H1 (cell line): Measurements from ENCODE around the gene TNFSF18. TPM values are rescaled to one million over a fixed set of nuclear protein-coding genes. Genes with fewer than 3 reads are reported as not detected.

Experiments used
- CTCF ChIA-PET: fragments of 300-600 bp; sonication (Branson Sonifier 250); formaldehyde crosslinking; loops from one replicate; lab custom pipeline; 2021; ENCODE audit not compliant: partially characterized antibody; lab: Charles Lee
- POLR2A ChIA-PET: fragments of 300-600 bp; sonication (Branson Sonifier 250); formaldehyde crosslinking; loops from one replicate; lab custom pipeline; 2021; ENCODE audit warnings: inconsistent platforms; ENCODE audit not compliant: partially characterized antibody; lab: Charles Lee
- DNase-seq, 2 experiments: peaks; one replicate each; pipeline versions ENCODE4 v3.0.0 to v3.0.0-alpha.2; 2010 to 2022; ENCODE audit warnings: low spot score in 2 of 2, low read depth in 1 of 2, mixed read lengths in 1 of 2
- FAIRE-seq: peaks from 2 replicates; lab custom pipeline; 2011; peaks lifted over from hg19 to GRCh38; lab: Jason Lieb, UNC
- H2AFZ ChIP-seq: 2 replicates; pipeline ENCODE4 v1.8.1; 2012; ENCODE audit warnings: low read length, inconsistent platforms
- H2AK5ac ChIP-seq: 2 replicates; pipeline ENCODE4 v1.6.1; 2013; ENCODE audit warnings: low read depth, low read length
- H2BK120ac ChIP-seq: replicated peaks from 2 replicates; pipeline ENCODE3; 2013; ENCODE audit warnings: low read depth, low read length, inconsistent platforms
- H2BK12ac ChIP-seq: 2 replicates; pipeline ENCODE4 v1.6.1; 2013; ENCODE audit warnings: low read depth, low read length
- H2BK15ac ChIP-seq: 2 replicates; pipeline ENCODE4 v1.6.1; 2013; ENCODE audit warnings: low read length
- H2BK20ac ChIP-seq: 2 replicates; pipeline ENCODE4 v1.6.1; 2013; ENCODE audit warnings: low read length
- H2BK5ac ChIP-seq: 2 replicates; pipeline ENCODE4 v1.6.1; 2013; ENCODE audit warnings: low read depth, low read length
- H3K14ac ChIP-seq: 2 replicates; pipeline ENCODE4 v1.6.1; 2013; ENCODE audit warnings: inconsistent platforms; ENCODE audit not compliant: insufficient read length
- H3K18ac ChIP-seq: 2 replicates; pipeline ENCODE4 v1.6.1; 2013; ENCODE audit warnings: low read length; ENCODE audit errors: extremely low read depth
- H3K23ac ChIP-seq: 2 replicates; pipeline ENCODE4 v1.6.1; 2013; ENCODE audit warnings: inconsistent platforms; ENCODE audit not compliant: insufficient read length
- H3K23me2 ChIP-seq: 2 replicates; pipeline ENCODE4 v1.6.1; 2013; ENCODE audit warnings: low read depth, low read length
- H3K27ac ChIP-seq: 2 replicates; pipeline ENCODE4 v1.6.1; 2011; ENCODE audit warnings: low read depth, low read length, inconsistent platforms
- H3K27me3 ChIP-seq, 4 experiments: replicated peaks in 1 of 4; 1 replicate in 1 of 4; 2 replicates in 3 of 4; pipeline versions ENCODE4 v1.6.1 to v1.8.1; 2011 to 2013; ENCODE audit warnings: low read length in 3 of 4, mild to moderate bottlenecking in 3 of 4, inconsistent platforms in 2 of 4, mixed read lengths in 2 of 4, moderate library complexity in 1 of 4; ENCODE audit not compliant: control insufficient read depth in 3 of 4, insufficient read depth in 3 of 4; ENCODE audit errors: extremely low read depth in 1 of 4
- H3K36me3 ChIP-seq, 4 experiments: 2 replicates each; pipeline versions ENCODE4 v1.6.1 to v1.8.1; 2011 to 2013; ENCODE audit warnings: mild to moderate bottlenecking in 4 of 4, low read length in 3 of 4, moderate library complexity in 2 of 4, control low read depth in 1 of 4, inconsistent platforms in 1 of 4; ENCODE audit not compliant: insufficient read depth in 4 of 4, control insufficient read depth in 2 of 4
- H3K4ac ChIP-seq: replicated peaks from 2 replicates; pipeline ENCODE3; 2013; ENCODE audit warnings: low read length, low read depth, mixed read lengths, inconsistent platforms; ENCODE audit not compliant: insufficient read length
- H3K4me1 ChIP-seq, 4 experiments: replicated peaks in 1 of 4; 1 replicate in 1 of 4; 2 replicates in 3 of 4; pipeline versions ENCODE4 v1.6.1 to v1.8.1; 2011 to 2013; ENCODE audit warnings: low read length in 3 of 4, inconsistent platforms in 2 of 4, mixed read lengths in 1 of 4; ENCODE audit not compliant: insufficient read depth in 4 of 4, control insufficient read depth in 3 of 4
- H3K4me2 ChIP-seq, 2 experiments: 2 replicates each; pipeline versions ENCODE4 v1.6.1 to v1.8.1; 2011 to 2013; ENCODE audit warnings: low read depth in 2 of 2, low read length in 2 of 2, control low read depth in 1 of 2, inconsistent platforms in 1 of 2, mild to moderate bottlenecking in 1 of 2; ENCODE audit not compliant: insufficient read depth in 1 of 2
- H3K4me3 ChIP-seq, 4 experiments: fragments of 200-600, 300-600 bp in 1 of 4; sonication (generic), shearing (Covaris generic), sonication (Bioruptor Twin) in 1 of 4; 2 replicates each; pipeline versions ENCODE4 v1.5.1 to v1.8.1; 2011 to 2016; ENCODE audit warnings: low read length in 4 of 4, low read depth in 3 of 4, control low read depth in 2 of 4, inconsistent platforms in 2 of 4, mild to moderate bottlenecking in 2 of 4, mixed read lengths in 1 of 4, moderate library complexity in 1 of 4; ENCODE audit not compliant: insufficient read depth in 2 of 4; ENCODE audit errors: extremely low read depth in 1 of 4
- H3K56ac ChIP-seq: replicated peaks from 2 replicates; pipeline ENCODE3; 2013; ENCODE audit warnings: low read depth, mild to moderate bottlenecking, mixed read lengths, low read length, inconsistent platforms; ENCODE audit not compliant: insufficient read length
- H3K79me1 ChIP-seq: 2 replicates; pipeline ENCODE4 v1.6.1; 2013; ENCODE audit warnings: low read depth, low read length, control low read depth
- H3K79me2 ChIP-seq, 2 experiments: 2 replicates each; pipeline versions ENCODE4 v1.6.1 to v1.8.1; 2012 to 2013; ENCODE audit warnings: low read length in 2 of 2, mild to moderate bottlenecking in 2 of 2, inconsistent platforms in 1 of 2; ENCODE audit not compliant: insufficient read depth in 2 of 2, control insufficient read depth in 1 of 2
- H3K9ac ChIP-seq, 4 experiments: replicated peaks in 1 of 4; 1 replicate in 1 of 4; 2 replicates in 3 of 4; pipeline versions ENCODE4 v1.6.1 to v1.8.1; 2011 to 2013; ENCODE audit warnings: low read depth in 3 of 4, low read length in 3 of 4, control low read depth in 2 of 4, mild to moderate bottlenecking in 2 of 4, moderate library complexity in 2 of 4, inconsistent platforms in 1 of 4; ENCODE audit errors: extremely low read depth in 1 of 4
- H3K9me3 ChIP-seq, 2 experiments: 2 replicates each; pipeline versions ENCODE4 v1.6.1 to v1.8.1; 2012 to 2013; ENCODE audit warnings: mild to moderate bottlenecking in 2 of 2, moderate library complexity in 2 of 2, control low read depth in 1 of 2, inconsistent platforms in 1 of 2, low read depth in 1 of 2, low read length in 1 of 2, mixed read lengths in 1 of 2; ENCODE audit not compliant: insufficient read depth in 2 of 2
- H4K20me1 ChIP-seq, 2 experiments: replicated peaks in 1 of 2; 2 replicates each; pipeline versions ENCODE3 to v1.8.1; 2011 to 2013; ENCODE audit warnings: inconsistent platforms in 2 of 2, low read length in 2 of 2, mild to moderate bottlenecking in 1 of 2; ENCODE audit not compliant: insufficient read depth in 2 of 2, control insufficient read depth in 1 of 2
- H4K5ac ChIP-seq: 2 replicates; pipeline ENCODE4 v1.6.1; 2013; ENCODE audit warnings: low read length, low read depth, mixed read lengths, inconsistent platforms; ENCODE audit not compliant: insufficient read length
- H4K8ac ChIP-seq: 2 replicates; pipeline ENCODE4 v1.8.0; 2013; ENCODE audit warnings: mild to moderate bottlenecking, moderate library complexity, low read length, inconsistent platforms; ENCODE audit not compliant: insufficient read depth; ENCODE audit errors: extremely low read depth
- H4K91ac ChIP-seq: replicated peaks from 2 replicates; pipeline ENCODE3; 2013; ENCODE audit warnings: low read length, mixed read lengths, inconsistent platforms; ENCODE audit not compliant: insufficient read length
- ATF2 ChIP-seq: IDR thresholded peaks from 2 replicates; pipeline ENCODE4 v1.6.1; 2012; ENCODE audit warnings: low read length, inconsistent platforms
- E2F6 ChIP-seq: IDR thresholded peaks from 2 replicates; pipeline ENCODE4 v1.6.1; 2012; ENCODE audit warnings: inconsistent platforms
- EP300 ChIP-seq, 2 experiments: IDR thresholded peaks; 1 replicate in 1 of 2; 2 replicates in 1 of 2; pipeline ENCODE4 v1.6.1; 2011 to 2012; ENCODE audit warnings: low read depth in 2 of 2, low read length in 2 of 2, mild to moderate bottlenecking in 2 of 2, borderline replicate concordance in 1 of 2, inconsistent platforms in 1 of 2, moderate library complexity in 1 of 2
- EZH2 ChIP-seq: fragments of 200-600 bp; sonication (generic); IDR thresholded peaks from 2 replicates; pipeline ENCODE4 v1.7.1; 2012; ENCODE audit warnings: low read depth, mild to moderate bottlenecking, moderate library complexity, low read length, inconsistent platforms; ENCODE audit not compliant: severe bottlenecking
- MAX ChIP-seq: IDR thresholded peaks from 2 replicates; pipeline ENCODE4 v1.6.1; 2012; ENCODE audit warnings: inconsistent platforms
- NANOG ChIP-seq: IDR thresholded peaks from 2 replicates; pipeline ENCODE4 v1.6.1; 2011; ENCODE audit warnings: low read length, low read depth, mild to moderate bottlenecking, inconsistent platforms; ENCODE audit not compliant: insufficient read depth, poor library complexity, severe bottlenecking
- RAD21 ChIP-seq, 2 experiments: IDR thresholded peaks in 1 of 2; conservative IDR thresholded peaks in 1 of 2; 2 replicates each; pipeline ENCODE4 v1.6.1; 2011; ENCODE audit warnings: low read depth in 2 of 2, low read length in 2 of 2, improper control_type of control experiment in 1 of 2, inconsistent platforms in 1 of 2, mild to moderate bottlenecking in 1 of 2, moderate library complexity in 1 of 2
- TAF1 ChIP-seq: IDR thresholded peaks from 2 replicates; pipeline ENCODE4 v1.6.1; 2011; ENCODE audit warnings: mild to moderate bottlenecking, low read depth, low read length
- TEAD4 ChIP-seq: IDR thresholded peaks from 2 replicates; pipeline ENCODE4 v1.6.1; 2012; ENCODE audit warnings: low read depth, low read length, inconsistent platforms, mixed read lengths
- WGBS, 2 experiments: shearing (Covaris generic) in 1 of 2; methylation state at CpG; one replicate each; pipeline versions ENCODE4 v1.1.6 to v1.1.7; 2013 to 2015; ENCODE audit warnings: low lambda C conversion rate in 2 of 2, mixed read lengths in 2 of 2, inconsistent platforms in 1 of 2, low coverage in 1 of 2, missing lambda C conversion rate in 1 of 2; ENCODE audit not compliant: insufficient replicate concordance in 2 of 2, insufficient coverage in 1 of 2, insufficient read length in 1 of 2; ENCODE audit errors: extremely low coverage in 1 of 2, missing lambda C conversion rate in 1 of 2; 5-methylcytosine and 5-hydroxymethylcytosine counted together
- polyA plus RNA-seq, 7 experiments: library from polyadenylated mRNA; depleted of rRNA in 3 of 7; stranded (reverse) in 5 of 7; unstranded in 2 of 7; fragments of >200 nt in 5 of 7; fragments of 200-250 nt in 2 of 7; gene quantifications; 1 replicate in 5 of 7; 2 replicates in 1 of 7; 4 replicates in 1 of 7; pipeline versions ENCODE4 v1.2.1 to v1.2.3, GENCODE V29; 2011 to 2013; ENCODE audit warnings: missing spikeins in 2 of 7, mixed read lengths in 2 of 7
- total RNA-seq: library from RNA; stranded (reverse); fragmentation: NEBNext Ultra II Directional; extraction: Animal tissue kit (Norgen Biotek cat#: 25700); gene quantifications from 2 replicates; pipeline ENCODE4 v1.2.1, GENCODE V29; 2021

TNFSF18 gene
- total and polyA plus RNA-seq, 2 of the 8 experiments (the other 6 are each of a cell fraction or from before 2014, with no cell fraction given), result not detected

- Histone ChIP-seq H2AK5ac (no peak overlapping the region), H4K8ac (no peak overlapping the region), H3K4me1 (no peaks in the 10 kb centered on the region), H2BK12ac (no peak overlapping the region), H3K4me3 (no peak overlapping the region), H3K23ac (no peak overlapping the region), H3K9me3 (no peaks in the 10 kb centered on the region), H4K91ac (no peak overlapping the region), H3K36me3 (no peaks in the 10 kb centered on the region), H4K20me1 (no peaks in the 10 kb centered on the region), H3K14ac (no peak overlapping the region), H2BK5ac (no peak overlapping the region), H3K9ac (no peak overlapping the region), H2AFZ (no peak overlapping the region), H4K5ac (no peak overlapping the region), H3K4me2 (no peak overlapping the region), H3K27me3 (no peaks in the 10 kb centered on the region), H3K79me2 (no peaks in the 10 kb centered on the region), H3K23me2 (no peaks in the 10 kb centered on the region), H3K27ac (no peak overlapping the region), H3K79me1 (no peaks in the 10 kb centered on the region), H3K18ac (no peak overlapping the region), H3K4ac (no peak overlapping the region), H2BK20ac (no peak overlapping the region), H2BK120ac (no peak overlapping the region), H3K56ac (no peak overlapping the region), H2BK15ac (no peak overlapping the region)
- DNase-seq, result no peak
- POLR2A ChIA-PET, result no interaction called here
- CTCF ChIA-PET, result no interaction called here
- TF ChIP-seq EZH2, result no peak
- TF ChIP-seq EP300 (IDR thresholded peaks at IDR 0.05; ENCODE audit: borderline replicate concordance in 1 of 2, low read depth in 2 of 2, low read length in 2 of 2), result no peak
- TF ChIP-seq TAF1, result no peak
- TF ChIP-seq ATF2, result no peak
- TF ChIP-seq TEAD4, result no peak
- no peak for TF ChIP-seq NANOG
- no peak for TF ChIP-seq MAX
- no peak for TF ChIP-seq E2F6
- no peak for TF ChIP-seq RAD21 (IDR thresholded peaks at IDR 0.05 in 1 of 2, conservative IDR thresholded peaks at IDR 0.05 in 1 of 2; ENCODE audit: low read depth in 2 of 2, low read length in 2 of 2)
- WGBS, 2 experiments, result 92% methylated on average over 1 of the region's 1 CpG; no CpG with 5 or more reads in 1 of the 2 experiments
- FAIRE-seq, result no peak
Measured at GRCh38 chr1:173062150-173062938, 11.6 kb upstream of the TNFSF18 start.
